ENCODE measurements around the gene ZNF335. TPM values are rescaled to one million over a fixed set of nuclear protein-coding genes. Genes with fewer than 3 reads are reported as not detected.

Gene ZNF335
- total and polyA plus RNA-seq, 2 experiments from 2014 or later: 12.6 to 14.9 TPM

DNA sequence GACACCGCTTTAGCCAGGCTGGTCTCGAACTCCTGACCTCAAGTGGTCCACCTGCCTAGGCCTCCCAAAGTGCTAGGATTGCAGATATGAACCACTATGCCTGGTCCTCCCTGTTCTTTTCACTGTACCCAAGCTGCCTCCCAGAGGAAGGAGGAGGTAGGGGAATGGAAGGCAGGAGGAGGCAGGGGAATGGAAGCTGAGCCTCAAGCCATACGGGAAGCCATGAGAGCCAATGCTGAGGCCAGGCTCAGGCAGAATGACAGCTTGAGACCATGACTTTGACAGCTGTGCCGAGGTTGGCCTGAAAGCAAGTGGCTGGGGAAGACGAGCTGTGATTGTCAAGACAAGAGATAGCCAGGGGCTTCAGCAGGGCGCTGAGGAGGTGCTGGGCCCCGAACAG is 13.6 kb upstream of the ZNF335 start:
- Histone ChIP-seq H3K79me2 (no peaks in the 10 kb centered on the region), H2AFZ (no peak overlapping the region), H3K9me3 (ENCODE audit: low read depth) (no peaks in the 10 kb centered on the region), H4K20me1 (ENCODE audit: insufficient read depth, poor library complexity, severe bottlenecking) (no peaks in the 10 kb centered on the region), H3K27me3 (no peaks in the 10 kb centered on the region), H3K4me3 (no peak overlapping the region), H3K9me2 (replicated peaks; ENCODE audit: insufficient read depth) (no peaks in the 10 kb centered on the region), H3K36me3 (replicated peaks; ENCODE audit: insufficient read depth, low read depth) (no peaks in the 10 kb centered on the region), H3K4me2 (no peak overlapping the region), H3K4me1 (ENCODE audit: insufficient read depth) (no peaks in the 10 kb centered on the region), H3K27ac (no peak overlapping the region)
- DNase-seq (ENCODE audit: low spot score): no peak
- TF ChIP-seq EZH2 (IDR thresholded peaks at IDR 0.05; ENCODE audit: borderline replicate concordance): no peak
- TF ChIP-seq, protein P1, sequence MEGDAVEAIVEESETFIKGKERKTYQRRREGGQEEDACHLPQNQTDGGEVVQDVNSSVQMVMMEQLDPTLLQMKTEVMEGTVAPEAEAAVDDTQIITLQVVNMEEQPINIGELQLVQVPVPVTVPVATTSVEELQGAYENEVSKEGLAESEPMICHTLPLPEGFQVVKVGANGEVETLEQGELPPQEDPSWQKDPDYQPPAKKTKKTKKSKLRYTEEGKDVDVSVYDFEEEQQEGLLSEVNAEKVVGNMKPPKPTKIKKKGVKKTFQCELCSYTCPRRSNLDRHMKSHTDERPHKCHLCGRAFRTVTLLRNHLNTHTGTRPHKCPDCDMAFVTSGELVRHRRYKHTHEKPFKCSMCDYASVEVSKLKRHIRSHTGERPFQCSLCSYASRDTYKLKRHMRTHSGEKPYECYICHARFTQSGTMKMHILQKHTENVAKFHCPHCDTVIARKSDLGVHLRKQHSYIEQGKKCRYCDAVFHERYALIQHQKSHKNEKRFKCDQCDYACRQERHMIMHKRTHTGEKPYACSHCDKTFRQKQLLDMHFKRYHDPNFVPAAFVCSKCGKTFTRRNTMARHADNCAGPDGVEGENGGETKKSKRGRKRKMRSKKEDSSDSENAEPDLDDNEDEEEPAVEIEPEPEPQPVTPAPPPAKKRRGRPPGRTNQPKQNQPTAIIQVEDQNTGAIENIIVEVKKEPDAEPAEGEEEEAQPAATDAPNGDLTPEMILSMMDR (IDR thresholded peaks at IDR 0.05; ENCODE audit: poor library complexity): no peak
- TF ChIP-seq EZH2phosphoT487 (IDR thresholded peaks at IDR 0.05; ENCODE audit: low read depth, severe bottlenecking, unreplicated experiment): no peak
- 70% methylated on average over 7 of the region's 7 CpGs for WGBS (ENCODE audit: low lambda C conversion rate, missing lambda C conversion rate)

DNA sequence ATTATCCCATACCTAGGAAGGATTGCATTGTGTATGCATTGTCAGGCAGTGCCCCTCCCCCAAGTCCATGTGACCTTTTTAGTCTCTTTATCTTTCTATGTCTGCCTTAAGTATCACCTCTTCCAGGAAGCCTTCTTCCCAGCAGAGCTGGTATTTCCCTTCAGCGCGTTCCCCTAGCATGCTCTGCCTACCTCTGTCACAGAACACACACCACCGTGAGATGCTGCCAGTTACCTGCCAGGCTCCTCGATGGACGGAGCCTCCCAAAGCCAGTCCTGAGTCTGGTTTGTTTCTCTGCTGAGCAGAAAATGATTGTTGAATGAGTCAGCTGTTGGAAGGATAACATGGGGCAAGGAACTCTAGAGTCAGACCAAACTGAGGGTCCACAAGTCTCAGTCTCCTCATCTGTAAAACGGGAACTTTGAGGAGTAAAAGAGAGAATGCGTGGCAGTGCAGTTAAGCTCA is 11.3 kb upstream of the ZNF335 start:
- Histone ChIP-seq H3K27ac (no peak overlapping the region), H2AFZ (no peak overlapping the region), H3K4me2 (no peak overlapping the region), H3K9me3 (ENCODE audit: low read depth) (no peaks in the 10 kb centered on the region), H3K27me3 (peaks cover 2% of the 10 kb centered on the region), H3K4me1 (ENCODE audit: insufficient read depth) (no peaks in the 10 kb centered on the region), H3K9me2 (replicated peaks; ENCODE audit: insufficient read depth) (no peaks in the 10 kb centered on the region), H4K20me1 (ENCODE audit: insufficient read depth, poor library complexity, severe bottlenecking) (no peaks in the 10 kb centered on the region), H3K79me2 (no peaks in the 10 kb centered on the region), H3K36me3 (replicated peaks; ENCODE audit: insufficient read depth, low read depth) (no peaks in the 10 kb centered on the region), H3K4me3 (no peak overlapping the region)
- DNase-seq (ENCODE audit: low spot score): no peak
- WGBS (ENCODE audit: low lambda C conversion rate, missing lambda C conversion rate): 47% methylated on average over 7 of the region's 7 CpGs
- no peak for TF ChIP-seq EZH2 (IDR thresholded peaks at IDR 0.05; ENCODE audit: borderline replicate concordance)

DNA sequence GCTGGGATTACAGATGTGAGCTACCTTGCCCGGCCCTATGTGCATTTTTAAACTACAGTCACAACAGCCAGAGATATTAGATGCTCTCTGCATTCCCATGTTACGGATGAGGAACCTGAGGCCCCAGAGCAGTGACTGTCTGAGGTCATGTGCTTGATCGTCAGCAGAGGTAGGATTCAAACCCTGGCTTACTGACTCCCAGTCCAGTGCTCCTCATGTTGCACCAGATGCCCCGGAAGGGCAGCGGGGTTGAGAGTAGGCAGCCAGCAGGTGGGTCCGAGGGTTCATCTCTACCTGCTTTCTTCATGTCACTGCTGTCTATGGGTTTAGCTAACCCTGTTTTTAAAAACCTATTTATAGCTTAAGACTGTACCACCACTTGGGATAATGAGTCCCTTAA is 9.3 kb upstream of the ZNF335 start:
- H3K27ac ChIP-seq: no peak overlapping the region
- peaks cover 5% of the 10 kb centered on the region for H3K27me3 ChIP-seq
- H3K4me3 ChIP-seq: no peak overlapping the region
- H3K4me2 ChIP-seq: no peak overlapping the region
- no peaks in the 10 kb centered on the region for H3K79me2 ChIP-seq
- no peaks in the 10 kb centered on the region for H3K4me1 ChIP-seq (ENCODE audit: insufficient read depth)
- no peaks in the 10 kb centered on the region for H3K36me3 ChIP-seq (replicated peaks; ENCODE audit: insufficient read depth, low read depth)
- H3K9me3 ChIP-seq (ENCODE audit: low read depth): no peaks in the 10 kb centered on the region
- no peak for DNase-seq (ENCODE audit: low spot score)
- no peak overlapping the region for H2AFZ ChIP-seq
- H4K20me1 ChIP-seq (ENCODE audit: insufficient read depth, poor library complexity, severe bottlenecking): no peaks in the 10 kb centered on the region
- no peaks in the 10 kb centered on the region for H3K9me2 ChIP-seq (replicated peaks; ENCODE audit: insufficient read depth)
- 92% methylated on average over 6 of the region's 6 CpGs for WGBS (ENCODE audit: low lambda C conversion rate, missing lambda C conversion rate)
- TF ChIP-seq EZH2 (IDR thresholded peaks at IDR 0.05; ENCODE audit: borderline replicate concordance): no peak
- TF ChIP-seq, protein P1 (IDR thresholded peaks at IDR 0.05; ENCODE audit: poor library complexity): no peak
- no peak for TF ChIP-seq EZH2phosphoT487 (IDR thresholded peaks at IDR 0.05; ENCODE audit: low read depth, severe bottlenecking, unreplicated experiment)

DNA sequence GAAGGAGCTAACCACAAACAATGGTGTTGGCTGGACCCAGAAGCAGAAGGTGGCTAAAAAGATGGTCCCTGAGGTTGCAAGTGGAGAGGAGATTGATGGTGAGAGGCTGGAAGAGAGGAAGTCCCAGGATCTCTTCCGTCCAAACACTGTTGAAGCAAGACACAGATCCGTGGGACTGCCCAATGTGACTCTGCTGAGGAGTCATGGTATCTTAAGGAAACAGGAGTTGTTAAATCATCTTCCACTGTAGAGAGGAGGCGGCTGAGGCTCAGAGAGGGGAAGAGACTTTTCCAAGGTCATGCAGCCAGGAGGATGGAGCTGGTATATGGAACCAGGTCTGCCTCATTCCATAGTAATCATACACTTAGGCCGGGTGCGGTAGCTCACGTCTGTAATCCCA is 4.1 kb upstream of the ZNF335 start:
- 86% methylated on average over 6 of the region's 6 CpGs for WGBS (ENCODE audit: low lambda C conversion rate, missing lambda C conversion rate)
- peaks cover 5% of the 10 kb centered on the region for H3K27me3 ChIP-seq
- H3K4me3 ChIP-seq: no peak overlapping the region
- DNase-seq (ENCODE audit: low spot score): no peak
- no peak for TF ChIP-seq EZH2 (IDR thresholded peaks at IDR 0.05; ENCODE audit: borderline replicate concordance)
- TF ChIP-seq, protein P1 (IDR thresholded peaks at IDR 0.05; ENCODE audit: poor library complexity): no peak
- no peak for TF ChIP-seq EZH2phosphoT487 (IDR thresholded peaks at IDR 0.05; ENCODE audit: low read depth, severe bottlenecking, unreplicated experiment)
- H3K36me3 ChIP-seq (replicated peaks; ENCODE audit: insufficient read depth, low read depth): no peaks in the 10 kb centered on the region
- peaks cover 4% of the 10 kb centered on the region for H3K79me2 ChIP-seq
- H2AFZ ChIP-seq: no peak overlapping the region
- H3K9me3 ChIP-seq (ENCODE audit: low read depth): no peaks in the 10 kb centered on the region
- no peak overlapping the region for H3K27ac ChIP-seq
- peaks cover 1% of the 10 kb centered on the region for H3K4me1 ChIP-seq (ENCODE audit: insufficient read depth)
- H3K9me2 ChIP-seq (replicated peaks; ENCODE audit: insufficient read depth): no peaks in the 10 kb centered on the region
- H3K4me2 ChIP-seq: no peak overlapping the region
- H4K20me1 ChIP-seq (ENCODE audit: insufficient read depth, poor library complexity, severe bottlenecking): no peaks in the 10 kb centered on the region
